GM19239 (cell line): ENCODE data around the gene CEP164.
"Not testable (repeated sequence)": the region's sequence is repeated elsewhere in the genome, so short reads cannot be mapped to it uniquely, and the experiment has no call there.

Source experiments
- DNase-seq: peaks from one replicate; pipeline ENCODE4 v3.0.0; 2011; ENCODE audit warnings: low spot score; ENCODE audit not compliant: insufficient read length
- FAIRE-seq: peaks from 2 replicates; lab custom pipeline; 2011; peaks lifted over from hg19 to GRCh38; lab: Jason Lieb, UNC

CEP164 gene

GRCh38 chr11:117392001-117392690 lies 64.5 kb downstream of the CEP164 start:
- FAIRE-seq (no peak), DNase-seq (no peak)

GRCh38 chr11:117392979-117393378 lies 65.3 kb downstream of the CEP164 start:
- DNase-seq (no peak), FAIRE-seq (no peak)

- FAIRE-seq (no peak), DNase-seq (no peak)
Observed at GRCh38 chr11:117394221-117394925, 66.7 kb downstream of the CEP164 start.

GRCh38 chr11:117395476-117395875 lies 67.8 kb downstream of the CEP164 start:
- FAIRE-seq = no peak
- DNase-seq = no peak

- no peak for DNase-seq
- FAIRE-seq = no peak
Observed at GRCh38 chr11:117396970-117397369, 69.3 kb downstream of the CEP164 start.

- not testable (repeated sequence) for FAIRE-seq, DNase-seq
Observed at GRCh38 chr11:117398618-117399017, 71.0 kb downstream of the CEP164 start.

GRCh38 chr11:117399100-117399840 lies 71.6 kb downstream of the CEP164 start:
- not testable (repeated sequence) for DNase-seq, FAIRE-seq

GRCh38 chr11:117405898-117406297 lies 78.2 kb downstream of the CEP164 start:
- not testable (repeated sequence) for DNase-seq, FAIRE-seq

GRCh38 chr11:117407016-117407415 lies 79.4 kb downstream of the CEP164 start:
- FAIRE-seq (no peak), DNase-seq (no peak)

- no peak for FAIRE-seq
- DNase-seq = no peak
Observed at GRCh38 chr11:117408356-117408755, 80.7 kb downstream of the CEP164 start.

- FAIRE-seq = no peak
- no peak for DNase-seq
Observed at GRCh38 chr11:117409511-117409910, 81.9 kb downstream of the CEP164 start.

- DNase-seq (no peak), FAIRE-seq (no peak)
Observed at GRCh38 chr11:117410238-117410637, 82.6 kb downstream of the CEP164 start.

- DNase-seq = no peak
- FAIRE-seq = no peak
Observed at GRCh38 chr11:117410861-117411710, 83.4 kb downstream of the CEP164 start.

- DNase-seq = no peak
- no peak for FAIRE-seq
Observed at GRCh38 chr11:117411736-117412135, 84.1 kb downstream of the CEP164 start.

GRCh38 chr11:117412176-117412575 lies 84.5 kb downstream of the CEP164 start:
- DNase-seq (no peak), FAIRE-seq (no peak)

GRCh38 chr11:117412653-117413275 lies 85.1 kb downstream of the CEP164 start:
- no peak for FAIRE-seq
- DNase-seq = no peak

- FAIRE-seq (no peak), DNase-seq (no peak)
Observed at GRCh38 chr11:117413616-117414015, 86.0 kb downstream of the CEP164 start.

- DNase-seq = no peak
- no peak for FAIRE-seq
Observed at GRCh38 chr11:117414724-117415123, 87.1 kb downstream of the CEP164 start.

GRCh38 chr11:117415358-117415896 lies 87.8 kb downstream of the CEP164 start:
- no peak for DNase-seq
- no peak for FAIRE-seq
